Inflammatory macrophage treated with lipopolysaccharide for 1 hour (primary cell): ENCODE measurements around the gene JPH2.
"Not testable (repeated sequence)": the region's sequence is repeated elsewhere in the genome, so short reads cannot be mapped to it uniquely, and the experiment has no call there.

Source experiments
- DNase-seq, 2 donors: peaks; one replicate each; pipeline ENCODE4 v3.0.0-alpha.2; 2020 to 2022

Gene JPH2

GRCh38 chr20:44211177-44212039 lies 24.4 kb upstream of the JPH2 start:
- no peak for DNase-seq

- DNase-seq: peak; percentile 95 to 100
Measured at GRCh38 chr20:44210406-44211176, 23.6 kb upstream of the JPH2 start, which contains the start of gene OSER1. Gene OSER1, minus strand, starts transcription at chr20:44210771. Its CDS starts 3,814 bp downstream, at chr20:44206957.

GRCh38 chr20:44209686-44210405 lies 22.9 kb upstream of the JPH2 start:
- DNase-seq: peak in 1 of 2 donors; percentile 52

GRCh38 chr20:44208770-44209169 lies 21.8 kb upstream of the JPH2 start:
- DNase-seq: no peak

- DNase-seq: no peak
Measured at GRCh38 chr20:44208165-44208564, 21.2 kb upstream of the JPH2 start.

GRCh38 chr20:44207126-44207723 lies 20.2 kb upstream of the JPH2 start:
- peak; percentile 66 to 79 for DNase-seq

GRCh38 chr20:44206132-44206531 lies 19.1 kb upstream of the JPH2 start:
- no peak for DNase-seq

- no peak for DNase-seq
Measured at GRCh38 chr20:44204832-44205215, 17.8 kb upstream of the JPH2 start.

GRCh38 chr20:44204156-44204831 lies 17.3 kb upstream of the JPH2 start:
- no peak for DNase-seq

- DNase-seq: no peak
Measured at GRCh38 chr20:44203161-44203560, 16.2 kb upstream of the JPH2 start.

- no peak for DNase-seq
Measured at GRCh38 chr20:44200983-44201382, 14.0 kb upstream of the JPH2 start.

GRCh38 chr20:44200371-44200770 lies 13.4 kb upstream of the JPH2 start:
- no peak for DNase-seq

GRCh38 chr20:44199877-44200276 lies 12.9 kb upstream of the JPH2 start:
- DNase-seq: no peak

- no peak for DNase-seq
Measured at GRCh38 chr20:44198872-44199271, 11.9 kb upstream of the JPH2 start.

GRCh38 chr20:44196271-44196670 lies 9.3 kb upstream of the JPH2 start:
- no peak for DNase-seq

GRCh38 chr20:44195605-44196004 lies 8.6 kb upstream of the JPH2 start:
- no peak for DNase-seq

GRCh38 chr20:44193801-44194200 lies 6.8 kb upstream of the JPH2 start:
- DNase-seq: no peak

- DNase-seq: not testable (repeated sequence)
Measured at GRCh38 chr20:44191640-44192039, 4.7 kb upstream of the JPH2 start.

GRCh38 chr20:44190197-44190852 lies 3.3 kb upstream of the JPH2 start:
- peak; percentile 40 to 84 for DNase-seq

- peak; percentile 19 to 35 for DNase-seq
Measured at GRCh38 chr20:44188752-44189151, 1.8 kb upstream of the JPH2 start.
